Measurements from ENCODE around the gene TMEM219.

Gene TMEM219

DNA sequence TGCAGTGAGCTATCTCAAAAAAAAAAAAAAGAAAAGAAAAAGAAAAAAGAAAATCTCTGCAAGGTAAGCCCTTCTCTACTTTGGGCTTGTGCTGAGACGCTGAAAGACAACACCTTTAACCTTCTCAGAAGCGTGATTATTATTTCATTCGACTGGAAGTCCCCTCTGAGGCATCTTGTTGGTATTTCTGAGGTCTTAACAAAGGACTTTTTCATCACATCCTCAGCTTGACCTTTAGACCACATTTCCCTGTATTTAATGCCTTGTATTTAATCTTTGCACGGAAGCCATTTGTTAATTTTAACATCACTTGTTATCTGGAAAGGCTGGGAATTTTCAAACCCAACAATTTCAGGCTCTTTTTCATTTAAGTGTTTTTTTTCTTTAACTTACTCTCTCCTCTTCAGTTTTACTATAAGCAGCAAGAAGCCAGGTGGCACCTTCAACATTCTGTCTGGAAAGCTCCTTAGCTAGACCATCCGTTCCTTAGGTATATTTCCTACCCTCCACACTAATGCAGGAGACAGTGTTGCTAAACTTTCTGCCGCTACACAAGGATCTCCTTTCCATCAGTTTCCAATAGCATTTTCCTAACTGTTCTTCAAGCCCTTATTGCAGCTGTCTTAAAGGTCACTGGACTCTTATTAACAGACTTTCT is 46.2 kb upstream of the TMEM219 start:
- Histone ChIP-seq H3K27me3 (ENCODE audit: low read length) (no peaks in the 10 kb centered on the region), H3K79me2 (ENCODE audit: insufficient read depth, low read length) (no peaks in the 10 kb centered on the region), H3K36me3 (ENCODE audit: low read length) (peaks cover 8% of the 10 kb centered on the region; the same call in 1 of the 2 replicates), H3K9me2 (replicated peaks; ENCODE audit: insufficient read depth, low read length) (no peaks in the 10 kb centered on the region), H3K4me2 (ENCODE audit: low read depth, low read length, poor library complexity, severe bottlenecking) (no peak overlapping the region), H2AFZ (ENCODE audit: low read depth, low read length, severe bottlenecking) (no peak overlapping the region), H4K20me1 (ENCODE audit: low read depth, low read length) (no peaks in the 10 kb centered on the region), H3K4me3 (ENCODE audit: insufficient read depth, low read length, poor library complexity, severe bottlenecking) (no peak overlapping the region), H3K9ac (ENCODE audit: low read length) (no peak overlapping the region), H3K9me3 (ENCODE audit: insufficient read depth, low read length) (no peaks in the 10 kb centered on the region), H3F3A (ENCODE audit: insufficient read depth) (no peaks in the 10 kb centered on the region), H3K27ac (ENCODE audit: low read depth, low read length) (no peak overlapping the region)
- TF ChIP-seq CTCF (IDR thresholded peaks at IDR 0.05; ENCODE audit: insufficient read depth, low read length, poor library complexity, severe bottlenecking) (no peak), EZH2phosphoT487 (conservative IDR thresholded peaks at IDR 0.05; ENCODE audit: low read length) (no peak)

DNA sequence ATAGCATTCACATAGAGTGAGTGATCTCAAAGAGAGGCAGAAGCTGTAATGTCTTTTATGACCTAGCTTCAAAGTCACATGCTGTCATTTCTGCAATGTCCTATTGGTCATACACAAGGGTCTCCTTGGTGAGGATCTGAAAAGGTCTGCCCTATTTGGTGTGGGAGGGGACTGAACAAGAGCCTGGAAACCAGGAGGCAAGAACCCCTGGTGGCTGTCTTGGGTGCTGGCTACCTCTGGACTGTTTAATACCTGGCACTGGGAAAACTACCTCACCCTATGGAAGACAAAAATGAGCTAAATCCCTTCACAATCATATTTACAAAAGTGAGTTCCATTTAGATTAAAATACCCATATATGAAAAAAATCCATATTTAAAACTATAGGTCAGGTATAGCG is 44.9 kb upstream of the TMEM219 start:
- H3K4me2 ChIP-seq (ENCODE audit: low read depth, low read length, poor library complexity, severe bottlenecking) = no peak overlapping the region
- H3K9me3 ChIP-seq (ENCODE audit: insufficient read depth, low read length) = no peaks in the 10 kb centered on the region
- no peaks in the 10 kb centered on the region for H3K9me2 ChIP-seq (replicated peaks; ENCODE audit: insufficient read depth, low read length)
- H4K20me1 ChIP-seq (ENCODE audit: low read depth, low read length) = no peaks in the 10 kb centered on the region
- H3K4me3 ChIP-seq (ENCODE audit: insufficient read depth, low read length, poor library complexity, severe bottlenecking) = no peak overlapping the region
- H3F3A ChIP-seq (ENCODE audit: insufficient read depth) = no peaks in the 10 kb centered on the region
- no peaks in the 10 kb centered on the region for H3K27me3 ChIP-seq (ENCODE audit: low read length)
- TF ChIP-seq CTCF (IDR thresholded peaks at IDR 0.05; ENCODE audit: insufficient read depth, low read length, poor library complexity, severe bottlenecking) (no peak), EZH2phosphoT487 (conservative IDR thresholded peaks at IDR 0.05; ENCODE audit: low read length) (no peak)
- peaks cover 8% of the 10 kb centered on the region; the same call in 1 of the 2 replicates for H3K36me3 ChIP-seq (ENCODE audit: low read length)
- no peak overlapping the region for H2AFZ ChIP-seq (ENCODE audit: low read depth, low read length, severe bottlenecking)
- no peaks in the 10 kb centered on the region for H3K79me2 ChIP-seq (ENCODE audit: insufficient read depth, low read length)
- H3K27ac ChIP-seq (ENCODE audit: low read depth, low read length) = no peak overlapping the region
- no peak overlapping the region for H3K9ac ChIP-seq (ENCODE audit: low read length)

GRCh38 chr16:29920288-29921033 is 41.4 kb upstream of the TMEM219 start:
- no peak overlapping the region for H3K27ac ChIP-seq (ENCODE audit: low read depth, low read length)
- no peaks in the 10 kb centered on the region for H3K27me3 ChIP-seq (ENCODE audit: low read length)
- peaks cover 8% of the 10 kb centered on the region; the same call in 1 of the 2 replicates for H3K36me3 ChIP-seq (ENCODE audit: low read length)
- no peaks in the 10 kb centered on the region for H3F3A ChIP-seq (ENCODE audit: insufficient read depth)
- H3K4me2 ChIP-seq (ENCODE audit: low read depth, low read length, poor library complexity, severe bottlenecking) = no peak overlapping the region
- no peaks in the 10 kb centered on the region for H3K9me3 ChIP-seq (ENCODE audit: insufficient read depth, low read length)
- no peak overlapping the region for H2AFZ ChIP-seq (ENCODE audit: low read depth, low read length, severe bottlenecking)
- H3K9me2 ChIP-seq (replicated peaks; ENCODE audit: insufficient read depth, low read length) = no peaks in the 10 kb centered on the region
- no peak overlapping the region for H3K9ac ChIP-seq (ENCODE audit: low read length)
- H3K4me3 ChIP-seq (ENCODE audit: insufficient read depth, low read length, poor library complexity, severe bottlenecking) = no peak overlapping the region
- H4K20me1 ChIP-seq (ENCODE audit: low read depth, low read length) = no peaks in the 10 kb centered on the region
- H3K79me2 ChIP-seq (ENCODE audit: insufficient read depth, low read length) = peaks cover 10% of the 10 kb centered on the region
- TF ChIP-seq CTCF (IDR thresholded peaks at IDR 0.05; ENCODE audit: insufficient read depth, low read length, poor library complexity, severe bottlenecking) (no peak), EZH2phosphoT487 (conservative IDR thresholded peaks at IDR 0.05; ENCODE audit: low read length) (no peak)
